H1 (cell line): ENCODE results near the gene ELFN2. TPM values are rescaled to one million over a fixed set of nuclear protein-coding genes. Genes with fewer than 3 reads are reported as not detected.

Experiments used
- ASH2L ChIP-seq: fragments of 200-600, 300-600 bp; sonication (generic); IDR thresholded peaks from one replicate; pipeline ENCODE4 v1.7.1; 2017; ENCODE audit warnings: low read length
- CHD2 ChIP-seq: IDR thresholded peaks from 2 replicates; pipeline ENCODE4 v1.6.1; 2012; ENCODE audit warnings: low read length, improper control_type of control experiment
- polyA plus RNA-seq, 7 experiments: library from polyadenylated mRNA; depleted of rRNA in 3 of 7; stranded (reverse) in 5 of 7; unstranded in 2 of 7; fragments of >200 nt in 5 of 7; fragments of 200-250 nt in 2 of 7; gene quantifications; 1 replicate in 5 of 7; 2 replicates in 1 of 7; 4 replicates in 1 of 7; pipeline versions ENCODE4 v1.2.1 to v1.2.3, GENCODE V29; 2011 to 2013; ENCODE audit warnings: missing spikeins in 2 of 7, mixed read lengths in 2 of 7
- total RNA-seq: library from RNA; stranded (reverse); fragmentation: NEBNext Ultra II Directional; extraction: Animal tissue kit (Norgen Biotek cat#: 25700); gene quantifications from 2 replicates; pipeline ENCODE4 v1.2.1, GENCODE V29; 2021
- TF ChIP-seq, protein P1 (sequence below): IDR thresholded peaks from 2 replicates; pipeline ENCODE4 v1.6.1; 2012; ENCODE audit warnings: inconsistent platforms

The ELFN2 gene
- total and polyA plus RNA-seq, 2 of the 8 experiments (the other 6 are each of a cell fraction or from before 2014, with no cell fraction given): 0.63 to 0.88 TPM

GRCh38 chr22:37354261-37354660 is 73.0 kb downstream of the ELFN2 start (continued):
- TF ChIP-seq CHD2: no peak
- TF ChIP-seq, protein P1, sequence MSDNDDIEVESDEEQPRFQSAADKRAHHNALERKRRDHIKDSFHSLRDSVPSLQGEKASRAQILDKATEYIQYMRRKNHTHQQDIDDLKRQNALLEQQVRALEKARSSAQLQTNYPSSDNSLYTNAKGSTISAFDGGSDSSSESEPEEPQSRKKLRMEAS: no peak
- no peak for TF ChIP-seq ASH2L
